H1 (cell line): ENCODE data around the gene BPIFB2. TPM values are rescaled to one million over a fixed set of nuclear protein-coding genes. Genes with fewer than 3 reads are reported as not detected.

Experiments
- CTCF ChIA-PET: fragments of 300-600 bp; sonication (Branson Sonifier 250); formaldehyde crosslinking; loops from one replicate; lab custom pipeline; 2021; ENCODE audit not compliant: partially characterized antibody; lab: Charles Lee
- POLR2A ChIA-PET: fragments of 300-600 bp; sonication (Branson Sonifier 250); formaldehyde crosslinking; loops from one replicate; lab custom pipeline; 2021; ENCODE audit warnings: inconsistent platforms; ENCODE audit not compliant: partially characterized antibody; lab: Charles Lee
- DNase-seq, 2 experiments: peaks; one replicate each; pipeline versions ENCODE4 v3.0.0 to v3.0.0-alpha.2; 2010 to 2022; ENCODE audit warnings: low spot score in 2 of 2, low read depth in 1 of 2, mixed read lengths in 1 of 2
- FAIRE-seq: peaks from 2 replicates; lab custom pipeline; 2011; peaks lifted over from hg19 to GRCh38; lab: Jason Lieb, UNC
- H2AFZ ChIP-seq: 2 replicates; pipeline ENCODE4 v1.8.1; 2012; ENCODE audit warnings: low read length, inconsistent platforms
- H2AK5ac ChIP-seq: 2 replicates; pipeline ENCODE4 v1.6.1; 2013; ENCODE audit warnings: low read depth, low read length
- H2BK120ac ChIP-seq: replicated peaks from 2 replicates; pipeline ENCODE3; 2013; ENCODE audit warnings: low read depth, low read length, inconsistent platforms
- H2BK12ac ChIP-seq: 2 replicates; pipeline ENCODE4 v1.6.1; 2013; ENCODE audit warnings: low read depth, low read length
- H2BK15ac ChIP-seq: 2 replicates; pipeline ENCODE4 v1.6.1; 2013; ENCODE audit warnings: low read length
- H2BK20ac ChIP-seq: 2 replicates; pipeline ENCODE4 v1.6.1; 2013; ENCODE audit warnings: low read length
- H2BK5ac ChIP-seq: 2 replicates; pipeline ENCODE4 v1.6.1; 2013; ENCODE audit warnings: low read depth, low read length
- H3K14ac ChIP-seq: 2 replicates; pipeline ENCODE4 v1.6.1; 2013; ENCODE audit warnings: inconsistent platforms; ENCODE audit not compliant: insufficient read length
- H3K18ac ChIP-seq: 2 replicates; pipeline ENCODE4 v1.6.1; 2013; ENCODE audit warnings: low read length; ENCODE audit errors: extremely low read depth
- H3K23ac ChIP-seq: 2 replicates; pipeline ENCODE4 v1.6.1; 2013; ENCODE audit warnings: inconsistent platforms; ENCODE audit not compliant: insufficient read length
- H3K23me2 ChIP-seq: 2 replicates; pipeline ENCODE4 v1.6.1; 2013; ENCODE audit warnings: low read depth, low read length
- H3K27ac ChIP-seq: 2 replicates; pipeline ENCODE4 v1.6.1; 2011; ENCODE audit warnings: low read depth, low read length, inconsistent platforms
- H3K27me3 ChIP-seq, 4 experiments: replicated peaks in 1 of 4; 1 replicate in 1 of 4; 2 replicates in 3 of 4; pipeline versions ENCODE4 v1.6.1 to v1.8.1; 2011 to 2013; ENCODE audit warnings: low read length in 3 of 4, mild to moderate bottlenecking in 3 of 4, inconsistent platforms in 2 of 4, mixed read lengths in 2 of 4, moderate library complexity in 1 of 4; ENCODE audit not compliant: control insufficient read depth in 3 of 4, insufficient read depth in 3 of 4; ENCODE audit errors: extremely low read depth in 1 of 4
- H3K36me3 ChIP-seq, 4 experiments: 2 replicates each; pipeline versions ENCODE4 v1.6.1 to v1.8.1; 2011 to 2013; ENCODE audit warnings: mild to moderate bottlenecking in 4 of 4, low read length in 3 of 4, moderate library complexity in 2 of 4, control low read depth in 1 of 4, inconsistent platforms in 1 of 4; ENCODE audit not compliant: insufficient read depth in 4 of 4, control insufficient read depth in 2 of 4
- H3K4ac ChIP-seq: replicated peaks from 2 replicates; pipeline ENCODE3; 2013; ENCODE audit warnings: low read length, low read depth, mixed read lengths, inconsistent platforms; ENCODE audit not compliant: insufficient read length
- H3K4me1 ChIP-seq, 4 experiments: replicated peaks in 1 of 4; 1 replicate in 1 of 4; 2 replicates in 3 of 4; pipeline versions ENCODE4 v1.6.1 to v1.8.1; 2011 to 2013; ENCODE audit warnings: low read length in 3 of 4, inconsistent platforms in 2 of 4, mixed read lengths in 1 of 4; ENCODE audit not compliant: insufficient read depth in 4 of 4, control insufficient read depth in 3 of 4
- H3K4me2 ChIP-seq, 2 experiments: 2 replicates each; pipeline versions ENCODE4 v1.6.1 to v1.8.1; 2011 to 2013; ENCODE audit warnings: low read depth in 2 of 2, low read length in 2 of 2, control low read depth in 1 of 2, inconsistent platforms in 1 of 2, mild to moderate bottlenecking in 1 of 2; ENCODE audit not compliant: insufficient read depth in 1 of 2
- H3K4me3 ChIP-seq, 4 experiments: fragments of 200-600, 300-600 bp in 1 of 4; sonication (generic), shearing (Covaris generic), sonication (Bioruptor Twin) in 1 of 4; 2 replicates each; pipeline versions ENCODE4 v1.5.1 to v1.8.1; 2011 to 2016; ENCODE audit warnings: low read length in 4 of 4, low read depth in 3 of 4, control low read depth in 2 of 4, inconsistent platforms in 2 of 4, mild to moderate bottlenecking in 2 of 4, mixed read lengths in 1 of 4, moderate library complexity in 1 of 4; ENCODE audit not compliant: insufficient read depth in 2 of 4; ENCODE audit errors: extremely low read depth in 1 of 4
- H3K56ac ChIP-seq: replicated peaks from 2 replicates; pipeline ENCODE3; 2013; ENCODE audit warnings: low read depth, mild to moderate bottlenecking, mixed read lengths, low read length, inconsistent platforms; ENCODE audit not compliant: insufficient read length
- H3K79me1 ChIP-seq: 2 replicates; pipeline ENCODE4 v1.6.1; 2013; ENCODE audit warnings: low read depth, low read length, control low read depth
- H3K79me2 ChIP-seq, 2 experiments: 2 replicates each; pipeline versions ENCODE4 v1.6.1 to v1.8.1; 2012 to 2013; ENCODE audit warnings: low read length in 2 of 2, mild to moderate bottlenecking in 2 of 2, inconsistent platforms in 1 of 2; ENCODE audit not compliant: insufficient read depth in 2 of 2, control insufficient read depth in 1 of 2
- H3K9ac ChIP-seq, 4 experiments: replicated peaks in 1 of 4; 1 replicate in 1 of 4; 2 replicates in 3 of 4; pipeline versions ENCODE4 v1.6.1 to v1.8.1; 2011 to 2013; ENCODE audit warnings: low read depth in 3 of 4, low read length in 3 of 4, control low read depth in 2 of 4, mild to moderate bottlenecking in 2 of 4, moderate library complexity in 2 of 4, inconsistent platforms in 1 of 4; ENCODE audit errors: extremely low read depth in 1 of 4
- H3K9me3 ChIP-seq, 2 experiments: 2 replicates each; pipeline versions ENCODE4 v1.6.1 to v1.8.1; 2012 to 2013; ENCODE audit warnings: mild to moderate bottlenecking in 2 of 2, moderate library complexity in 2 of 2, control low read depth in 1 of 2, inconsistent platforms in 1 of 2, low read depth in 1 of 2, low read length in 1 of 2, mixed read lengths in 1 of 2; ENCODE audit not compliant: insufficient read depth in 2 of 2
- H4K20me1 ChIP-seq, 2 experiments: replicated peaks in 1 of 2; 2 replicates each; pipeline versions ENCODE3 to v1.8.1; 2011 to 2013; ENCODE audit warnings: inconsistent platforms in 2 of 2, low read length in 2 of 2, mild to moderate bottlenecking in 1 of 2; ENCODE audit not compliant: insufficient read depth in 2 of 2, control insufficient read depth in 1 of 2
- H4K5ac ChIP-seq: 2 replicates; pipeline ENCODE4 v1.6.1; 2013; ENCODE audit warnings: low read length, low read depth, mixed read lengths, inconsistent platforms; ENCODE audit not compliant: insufficient read length
- H4K8ac ChIP-seq: 2 replicates; pipeline ENCODE4 v1.8.0; 2013; ENCODE audit warnings: mild to moderate bottlenecking, moderate library complexity, low read length, inconsistent platforms; ENCODE audit not compliant: insufficient read depth; ENCODE audit errors: extremely low read depth
- H4K91ac ChIP-seq: replicated peaks from 2 replicates; pipeline ENCODE3; 2013; ENCODE audit warnings: low read length, mixed read lengths, inconsistent platforms; ENCODE audit not compliant: insufficient read length
- BACH1 ChIP-seq: IDR thresholded peaks from 2 replicates; pipeline ENCODE4 v1.6.1; 2012; ENCODE audit warnings: low read length, improper control_type of control experiment
- CBX8 ChIP-seq: fragments of 300-800, 300-1000 bp; sonication (generic); IDR thresholded peaks from 2 replicates; pipeline ENCODE4 v1.7.1; 2016; ENCODE audit warnings: low read depth, low read length, borderline replicate concordance
- EGR1 ChIP-seq: IDR thresholded peaks from 2 replicates; pipeline ENCODE4 v1.6.1; 2011; ENCODE audit warnings: low read depth, low read length, borderline replicate concordance
- GTF2F1 ChIP-seq: IDR thresholded peaks from 2 replicates; pipeline ENCODE4 v1.6.1; 2012; ENCODE audit warnings: low read depth, low read length, improper control_type of control experiment, borderline replicate concordance
- KDM1A ChIP-seq: fragments of 200-600, 300-600 bp; sonication (generic); IDR thresholded peaks from 2 replicates; pipeline ENCODE4 v1.7.1; 2016; ENCODE audit warnings: mild to moderate bottlenecking, low read length, borderline replicate concordance
- KDM5A ChIP-seq: fragments of 200-600 bp; IDR thresholded peaks from 2 replicates; pipeline ENCODE4 v1.7.1; 2012; ENCODE audit warnings: mild to moderate bottlenecking, low read length, inconsistent platforms, mixed read lengths
- POU5F1 ChIP-seq: IDR thresholded peaks from 2 replicates; pipeline ENCODE4 v1.6.1; 2011; ENCODE audit warnings: low read depth, mild to moderate bottlenecking, low read length, moderate library complexity
- TCF12 ChIP-seq: IDR thresholded peaks from 2 replicates; pipeline ENCODE4 v1.6.1; 2011; ENCODE audit warnings: low read depth, mild to moderate bottlenecking, low read length
- WGBS, 2 experiments: shearing (Covaris generic) in 1 of 2; methylation state at CpG; one replicate each; pipeline versions ENCODE4 v1.1.6 to v1.1.7; 2013 to 2015; ENCODE audit warnings: low lambda C conversion rate in 2 of 2, mixed read lengths in 2 of 2, inconsistent platforms in 1 of 2, low coverage in 1 of 2, missing lambda C conversion rate in 1 of 2; ENCODE audit not compliant: insufficient replicate concordance in 2 of 2, insufficient coverage in 1 of 2, insufficient read length in 1 of 2; ENCODE audit errors: extremely low coverage in 1 of 2, missing lambda C conversion rate in 1 of 2; 5-methylcytosine and 5-hydroxymethylcytosine counted together
- polyA plus RNA-seq, 7 experiments: library from polyadenylated mRNA; depleted of rRNA in 3 of 7; stranded (reverse) in 5 of 7; unstranded in 2 of 7; fragments of >200 nt in 5 of 7; fragments of 200-250 nt in 2 of 7; gene quantifications; 1 replicate in 5 of 7; 2 replicates in 1 of 7; 4 replicates in 1 of 7; pipeline versions ENCODE4 v1.2.1 to v1.2.3, GENCODE V29; 2011 to 2013; ENCODE audit warnings: missing spikeins in 2 of 7, mixed read lengths in 2 of 7
- total RNA-seq: library from RNA; stranded (reverse); fragmentation: NEBNext Ultra II Directional; extraction: Animal tissue kit (Norgen Biotek cat#: 25700); gene quantifications from 2 replicates; pipeline ENCODE4 v1.2.1, GENCODE V29; 2021
- TF ChIP-seq, protein P1 (sequence below): IDR thresholded peaks from 2 replicates; pipeline ENCODE4 v1.6.1; 2011; ENCODE audit warnings: low read depth, mild to moderate bottlenecking, low read length; ENCODE audit not compliant: insufficient read depth
- TF ChIP-seq, protein P2 (sequence below): IDR thresholded peaks from 2 replicates; pipeline ENCODE4 v1.6.1; 2011; ENCODE audit warnings: low read length, improper control_type of control experiment

BPIFB2 gene
- total and polyA plus RNA-seq, 2 of the 8 experiments (the other 6 are each of a cell fraction or from before 2014, with no cell fraction given) = not detected

DNA sequence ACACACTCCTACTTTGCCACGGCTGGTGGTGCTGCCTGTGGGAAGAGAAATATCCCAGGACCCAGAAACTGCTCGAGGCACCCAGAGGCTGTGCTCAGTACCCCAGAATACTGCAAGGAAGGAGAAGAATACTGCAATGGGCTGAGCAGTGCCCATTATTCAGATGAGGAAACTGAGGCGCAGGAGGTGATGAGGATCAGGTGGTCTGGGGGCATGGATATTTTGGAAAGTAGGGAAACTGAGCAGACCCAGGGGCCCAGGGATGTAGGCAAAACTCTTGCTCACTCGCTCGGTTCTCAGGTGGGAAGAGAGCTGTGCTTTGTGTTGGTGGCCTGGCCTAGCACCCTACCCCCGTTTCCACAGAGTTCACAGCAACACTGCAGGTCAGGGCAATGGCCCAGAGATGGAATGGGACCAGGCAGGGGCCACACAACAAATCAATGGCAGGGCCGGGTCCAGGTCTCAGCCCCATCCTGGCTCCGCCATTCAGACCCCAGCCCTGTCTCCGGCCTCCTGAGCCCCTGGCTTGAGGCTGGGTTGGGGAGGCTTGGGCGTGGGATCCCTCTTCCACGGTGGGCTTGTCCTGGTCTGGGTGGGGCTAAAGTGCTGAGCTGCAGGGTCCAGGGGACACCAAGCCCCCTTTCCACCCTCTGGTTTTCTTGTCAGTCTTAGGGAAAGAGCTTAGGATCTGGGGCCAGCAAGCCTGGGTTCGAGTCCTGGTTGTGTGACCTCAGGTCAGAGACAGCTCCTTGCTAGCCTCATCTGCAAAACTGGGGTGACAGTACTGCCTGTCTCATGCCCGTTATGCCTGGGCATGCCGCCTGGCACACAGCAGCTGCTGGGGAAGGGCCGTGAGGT, 37.2 kb upstream of the BPIFB2 start:
- Histone ChIP-seq H2BK5ac (peak overlapping the region; percentile 54; the same call in 1 of the 2 replicates), H3K4me2 (no peak overlapping the region), H4K91ac (peak overlapping the region; percentile 98), H3K4me3 (no peak overlapping the region), H3K79me2 (no peaks in the 10 kb centered on the region), H2BK12ac (peak overlapping the region; percentile 94; the same call in 1 of the 2 replicates), H3K4ac (no peak overlapping the region), H3K18ac (peak overlapping the region; percentile 5; the same call in 1 of the 2 replicates), H3K27me3 (no peaks in the 10 kb centered on the region), H3K27ac (no peak overlapping the region), H3K9ac (no peak overlapping the region), H3K36me3 (no peaks in the 10 kb centered on the region), H3K9me3 (no peaks in the 10 kb centered on the region), H3K14ac (peak overlapping the region; percentile 73), H2BK15ac (peak overlapping the region; percentile 84; the same call in 1 of the 2 replicates), H4K5ac (no peak overlapping the region), H3K23me2 (no peaks in the 10 kb centered on the region), H2BK120ac (peak overlapping the region; percentile 36), H3K56ac (no peak overlapping the region), H3K79me1 (no peaks in the 10 kb centered on the region; the same call in 1 of the 2 replicates), H3K4me1 (peaks cover 10 to 25% (median 16%) of the 10 kb centered on the region in 4 experiments), H3K23ac (no peak overlapping the region), H4K8ac (no peak overlapping the region; the same call in 1 of the 2 replicates), H2BK20ac (peak overlapping the region; percentile 95; the same call in 1 of the 2 replicates), H2AK5ac (peak overlapping the region; percentile 94; the same call in 1 of the 2 replicates), H2AFZ (no peak overlapping the region), H4K20me1 (no peaks in the 10 kb centered on the region)
- POLR2A ChIA-PET = no interaction called here
- DNase-seq = no peak
- 89% methylated on average over 15 of the region's 15 CpGs; no CpG with 5 or more reads in 1 of the 2 experiments for WGBS, 2 experiments
- CTCF ChIA-PET = interaction anchor here (1.3 to 2.2 kb wide), 3 partner anchors 25 to 35 kb away, joined by 5 to 11 read pairs (median 5); partner anchors contain the start of gene SUN5
- no peak for FAIRE-seq
- TF ChIP-seq TCF12 = no peak
- TF ChIP-seq EGR1 = no peak
- TF ChIP-seq, protein P1, sequence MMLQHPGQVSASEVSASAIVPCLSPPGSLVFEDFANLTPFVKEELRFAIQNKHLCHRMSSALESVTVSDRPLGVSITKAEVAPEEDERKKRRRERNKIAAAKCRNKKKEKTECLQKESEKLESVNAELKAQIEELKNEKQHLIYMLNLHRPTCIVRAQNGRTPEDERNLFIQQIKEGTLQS = no peak
- TF ChIP-seq BACH1 = no peak
- no peak for TF ChIP-seq POU5F1
- no peak for TF ChIP-seq CBX8
- TF ChIP-seq GTF2F1 = no peak
- TF ChIP-seq, protein P2, sequence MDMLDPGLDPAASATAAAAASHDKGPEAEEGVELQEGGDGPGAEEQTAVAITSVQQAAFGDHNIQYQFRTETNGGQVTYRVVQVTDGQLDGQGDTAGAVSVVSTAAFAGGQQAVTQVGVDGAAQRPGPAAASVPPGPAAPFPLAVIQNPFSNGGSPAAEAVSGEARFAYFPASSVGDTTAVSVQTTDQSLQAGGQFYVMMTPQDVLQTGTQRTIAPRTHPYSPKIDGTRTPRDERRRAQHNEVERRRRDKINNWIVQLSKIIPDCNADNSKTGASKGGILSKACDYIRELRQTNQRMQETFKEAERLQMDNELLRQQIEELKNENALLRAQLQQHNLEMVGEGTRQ = no peak
- no peak for TF ChIP-seq KDM5A
- TF ChIP-seq KDM1A = no peak
